Body of pancreas (tissue), 4 donors: Measurements from ENCODE around the gene BCL2. TPM values are rescaled to one million over a fixed set of nuclear protein-coding genes. Genes with fewer than 3 reads are reported as not detected.

ENCODE experiments used
- ATAC-seq: fragments of 150-250 bp; one replicate; pipeline ENCODE4 v1.9.1; 2016
- DNase-seq, 4 donors: peaks; one replicate each; pipeline ENCODE4 v3.0.0-alpha.2; 2019
- H3K27ac ChIP-seq, 4 donors: fragments of 200-600 bp; sonication (generic); 1 replicate in 3 of 4; 2 replicates in 1 of 4; pipeline versions ENCODE4 v1.5.1 to v1.6.1; 2016 to 2019; ENCODE audit warnings: mild to moderate bottlenecking in 1 of 4, mixed read lengths in 1 of 4, moderate library complexity in 1 of 4
- H3K27me3 ChIP-seq, 2 donors: fragments of 200-600 bp; sonication (generic); one replicate each; pipeline ENCODE4 v1.6.0; 2016; ENCODE audit warnings: mild to moderate bottlenecking in 1 of 2
- H3K36me3 ChIP-seq, 2 donors: fragments of 200-600 bp; sonication (generic); replicated peaks in 1 of 2; 2 replicates each; pipeline ENCODE4 v1.5.1; 2016; ENCODE audit warnings: low read depth in 2 of 2; ENCODE audit not compliant: insufficient read depth in 1 of 2
- H3K4me1 ChIP-seq: fragments of 200-600 bp; sonication (generic); one replicate; pipeline ENCODE4 v1.6.0; 2016
- H3K4me3 ChIP-seq, 2 donors: fragments of 200-600 bp; sonication (generic); 1 replicate in 1 of 2; 2 replicates in 1 of 2; pipeline ENCODE4 v1.5.1; 2016 to 2019
- H3K9me3 ChIP-seq, 3 donors: fragments of 200-600 bp; sonication (generic); 1 replicate in 2 of 3; 2 replicates in 1 of 3; pipeline ENCODE4 v1.5.1; 2016
- CTCF ChIP-seq, 7 experiments: fragments of 450-650 bp in 4 of 7; fragments of 200-600 bp in 3 of 7; sonication (generic) in 3 of 7; IDR thresholded peaks; one replicate each; pipeline ENCODE4 v1.5.1; 2016 to 2019; ENCODE audit warnings: antibody characterized with exemption in 7 of 7
- POLR2A ChIP-seq, 3 donors: fragments of 450-650 bp; IDR thresholded peaks; one replicate each; pipeline ENCODE4 v1.6.1; 2016; ENCODE audit warnings: antibody characterized with exemption in 3 of 3, mild to moderate bottlenecking in 2 of 3
- WGBS, 2 donors: methylation state at CpG; one replicate each; pipeline ENCODE4 v1.1.5; 2017; 5-methylcytosine and 5-hydroxymethylcytosine counted together
- intact Hi-C: fragments of 100-400 bp; cut with DNase I; formaldehyde crosslinking; loops from one replicate; pipeline ENCODE4 v1.15.1; 2023
- total RNA-seq, 2 donors: library from RNA; depleted of rRNA; stranded (reverse); fragments of >200 nt; gene quantifications; one replicate each; pipeline ENCODE4 v1.1.0, GENCODE V29; 2016

BCL2 gene
- total RNA-seq, 2 donors from 2014 or later: 10.1 to 18.5 TPM

GRCh38 chr18:63225434-63225833 lies 94.1 kb downstream of the BCL2 start:
- TF ChIP-seq POLR2A (IDR thresholded peaks at IDR 0.05) (no peak), CTCF (IDR thresholded peaks at IDR 0.05) (no peak)
- Histone ChIP-seq H3K36me3 (no peaks in the 10 kb centered on the region), H3K27me3 (no peaks in the 10 kb centered on the region), H3K4me3 (no peak overlapping the region), H3K4me1 (peaks cover 5% of the 10 kb centered on the region), H3K9me3 (no peaks in the 10 kb centered on the region), H3K27ac (no peak overlapping the region)
- 72 to 74% methylated on average over 6 of the region's 6 CpGs for WGBS, 2 donors
- DNase-seq: no peak
- ATAC-seq: no peak
- intact Hi-C loops: no loop called here

- 73 to 75% methylated on average over 2 of the region's 2 CpGs for WGBS, 2 donors
- no peak overlapping the region for H3K4me3 ChIP-seq
- no peak for ATAC-seq
- no peaks in the 10 kb centered on the region for H3K27me3 ChIP-seq
- no peaks in the 10 kb centered on the region for H3K36me3 ChIP-seq
- DNase-seq: no peak
- peaks cover under 1% of the 10 kb centered on the region for H3K4me1 ChIP-seq
- TF ChIP-seq POLR2A (IDR thresholded peaks at IDR 0.05) (no peak), CTCF (IDR thresholded peaks at IDR 0.05) (no peak)
- H3K9me3 ChIP-seq: no peaks in the 10 kb centered on the region
- intact Hi-C loops: no loop called here
- no peak overlapping the region for H3K27ac ChIP-seq
These were observed 94.9 kb downstream of the BCL2 start for GRCh38 chr18:63224630-63225029.

- DNase-seq (no peak), ATAC-seq (no peak)
- no peak for TF ChIP-seq CTCF (IDR thresholded peaks at IDR 0.05)
- no peak for TF ChIP-seq POLR2A (IDR thresholded peaks at IDR 0.05)
- 70 to 88% methylated on average over 2 of the region's 2 CpGs for WGBS, 2 donors
- intact Hi-C loops: no loop called here
- H3K27me3 ChIP-seq: no peaks in the 10 kb centered on the region
- no peak overlapping the region for H3K27ac ChIP-seq
- H3K36me3 ChIP-seq: no peaks in the 10 kb centered on the region
- no peaks in the 10 kb centered on the region for H3K9me3 ChIP-seq
- H3K4me1 ChIP-seq: no peaks in the 10 kb centered on the region
- H3K4me3 ChIP-seq: no peak overlapping the region
These were observed 95.7 kb downstream of the BCL2 start for GRCh38 chr18:63223837-63224236.

GRCh38 chr18:63220903-63221302 lies 98.7 kb downstream of the BCL2 start:
- Histone ChIP-seq H3K9me3 (no peaks in the 10 kb centered on the region), H3K27me3 (no peaks in the 10 kb centered on the region), H3K4me3 (no peak overlapping the region), H3K4me1 (no peaks in the 10 kb centered on the region), H3K36me3 (no peaks in the 10 kb centered on the region), H3K27ac (no peak overlapping the region)
- TF ChIP-seq POLR2A (IDR thresholded peaks at IDR 0.05) (no peak), CTCF (IDR thresholded peaks at IDR 0.05) (no peak)
- DNase-seq: no peak
- no peak for ATAC-seq
- intact Hi-C loops: no loop called here
- 43 to 54% methylated on average over 2 of the region's 2 CpGs for WGBS, 2 donors

GRCh38 chr18:63218472-63218871 lies 101.1 kb downstream of the BCL2 start:
- DNase-seq: no peak
- no peak overlapping the region for H3K4me3 ChIP-seq
- no peak for ATAC-seq
- H3K27me3 ChIP-seq: no peaks in the 10 kb centered on the region
- H3K27ac ChIP-seq: no peak overlapping the region
- no peaks in the 10 kb centered on the region for H3K4me1 ChIP-seq
- no peaks in the 10 kb centered on the region for H3K36me3 ChIP-seq
- H3K9me3 ChIP-seq: no peaks in the 10 kb centered on the region
- intact Hi-C loops: no loop called here
- TF ChIP-seq POLR2A (IDR thresholded peaks at IDR 0.05) (no peak), CTCF (IDR thresholded peaks at IDR 0.05) (no peak)
